AG08396 (cell line): Measurements from ENCODE around the gene KLF4.

ENCODE experiments used
- DNase-seq: peaks from one replicate; pipeline ENCODE4 v3.0.0; 2012; ENCODE audit warnings: low spot score, mixed read lengths

KLF4 gene

DNA sequence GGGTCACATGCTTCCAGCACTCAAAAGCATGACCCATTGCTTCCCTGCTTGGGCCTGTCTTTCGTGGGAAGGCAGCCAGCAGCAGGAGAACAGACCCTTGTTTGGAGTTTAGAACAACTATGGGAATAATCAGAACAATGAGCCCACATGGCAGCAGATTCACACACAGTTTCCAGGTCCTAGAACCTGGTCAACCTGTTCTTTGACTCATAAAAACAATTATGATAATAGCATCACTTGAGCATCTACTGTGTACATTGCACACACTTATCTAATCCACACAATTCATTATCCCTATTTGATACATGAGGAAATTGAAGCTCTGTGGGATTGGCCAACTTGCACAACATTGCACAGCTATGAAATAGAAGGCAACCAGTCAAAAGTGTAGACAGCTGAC, 41.7 kb downstream of the KLF4 start:
- no peak for DNase-seq

GRCh38 chr9:107447081-107447480, 42.5 kb downstream of the KLF4 start:
- no peak for DNase-seq

DNA sequence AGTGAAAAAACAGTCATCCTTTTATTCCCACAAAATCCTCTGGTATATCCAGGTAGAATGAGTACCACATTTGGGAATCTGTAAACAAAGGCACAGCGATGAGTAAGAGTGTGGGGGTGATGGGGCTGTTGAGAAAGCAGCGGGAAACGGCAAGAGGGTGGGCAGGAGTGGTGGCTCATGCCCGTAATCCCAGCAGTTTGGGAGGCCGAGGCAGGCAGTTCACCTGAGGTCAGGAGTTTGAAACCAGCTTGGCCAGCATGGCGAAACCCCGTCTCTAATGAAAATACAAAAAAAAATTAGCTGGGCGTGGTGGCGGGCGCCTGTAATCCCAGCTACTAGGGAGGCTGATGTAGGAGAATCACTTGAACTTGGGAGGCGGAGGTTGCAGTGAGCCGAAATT, 43.1 kb downstream of the KLF4 start:
- DNase-seq = no peak

DNA sequence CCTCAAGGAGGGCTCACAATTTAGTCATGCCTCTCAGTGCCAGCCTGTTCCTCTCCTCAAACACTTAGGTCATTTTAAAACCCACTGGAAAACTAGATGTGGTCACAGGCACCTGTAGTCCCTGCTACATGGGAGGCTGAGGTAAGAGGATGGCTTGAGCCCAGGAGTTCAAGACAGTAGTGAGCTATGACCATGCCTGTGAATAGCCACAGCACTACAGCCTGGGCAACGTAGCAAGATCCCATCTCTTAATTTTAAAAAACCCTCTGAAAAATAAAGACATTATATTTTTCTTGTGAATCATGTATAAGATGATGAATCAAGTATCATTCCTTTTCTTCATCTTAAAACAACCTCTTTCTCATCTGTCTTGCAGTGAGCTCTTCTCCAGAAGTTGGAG, 45.8 kb downstream of the KLF4 start:
- DNase-seq = no peak

- no peak for DNase-seq
Observed at GRCh38 chr9:107439991-107440456, 49.5 kb downstream of the KLF4 start.

DNA sequence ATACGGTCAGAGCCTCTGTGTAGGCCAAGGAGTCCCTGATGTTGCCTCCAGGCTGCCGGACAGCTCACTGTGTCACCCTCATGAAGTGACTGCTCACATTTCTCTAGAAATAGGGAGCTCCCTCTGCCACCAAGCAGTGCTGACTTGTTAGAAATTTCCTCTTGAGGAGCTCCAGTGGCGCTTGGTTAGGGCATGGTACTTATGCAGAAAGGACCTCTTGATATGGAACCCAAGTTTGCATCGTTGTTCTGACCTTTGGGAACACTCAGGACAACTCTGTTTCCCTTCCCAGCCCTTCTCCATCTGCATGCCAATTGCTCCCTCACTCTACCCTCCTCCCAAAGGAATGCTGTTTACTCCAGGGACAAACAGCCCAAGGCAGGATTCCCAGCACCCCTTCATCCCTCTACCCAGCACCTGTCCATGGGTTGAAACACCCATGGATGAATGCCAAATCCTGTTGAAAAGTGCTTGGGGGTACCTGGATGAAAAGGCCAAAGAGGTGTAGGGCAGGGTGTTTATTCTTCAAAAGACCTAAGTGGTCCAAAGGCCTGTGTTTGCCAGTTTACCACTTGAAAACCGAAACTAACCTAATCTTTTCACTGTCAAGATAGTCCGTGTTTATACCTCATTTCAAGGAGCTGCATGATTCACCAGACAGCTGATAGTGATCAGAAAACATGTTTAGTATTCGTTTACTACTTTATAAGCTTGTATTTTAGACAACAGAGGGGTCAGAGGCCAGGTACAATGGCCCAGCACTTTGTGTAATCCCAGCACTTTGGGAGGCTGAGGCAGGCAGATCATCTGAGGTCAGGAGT, 51.1 kb downstream of the KLF4 start:
- DNase-seq = no peak

DNA sequence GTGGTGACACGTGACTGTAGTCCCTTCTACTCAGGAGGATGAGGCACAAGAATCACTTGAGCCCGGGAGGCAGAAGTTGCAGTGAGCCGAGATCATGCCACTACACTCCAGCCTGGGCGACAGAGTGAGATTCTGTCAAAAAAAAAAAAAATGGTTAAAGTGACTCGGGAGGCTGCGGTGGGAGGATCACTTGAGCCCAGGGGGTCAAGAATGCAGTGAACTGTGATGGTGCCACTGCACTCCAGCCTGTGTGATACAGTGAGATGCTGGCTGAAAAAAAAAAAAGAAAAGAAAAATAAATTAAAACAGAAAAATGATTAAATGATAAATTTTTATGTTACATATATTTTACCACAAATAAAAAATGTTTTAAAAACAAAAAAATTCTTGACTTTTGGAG, 51.9 kb downstream of the KLF4 start:
- DNase-seq = no peak

DNA sequence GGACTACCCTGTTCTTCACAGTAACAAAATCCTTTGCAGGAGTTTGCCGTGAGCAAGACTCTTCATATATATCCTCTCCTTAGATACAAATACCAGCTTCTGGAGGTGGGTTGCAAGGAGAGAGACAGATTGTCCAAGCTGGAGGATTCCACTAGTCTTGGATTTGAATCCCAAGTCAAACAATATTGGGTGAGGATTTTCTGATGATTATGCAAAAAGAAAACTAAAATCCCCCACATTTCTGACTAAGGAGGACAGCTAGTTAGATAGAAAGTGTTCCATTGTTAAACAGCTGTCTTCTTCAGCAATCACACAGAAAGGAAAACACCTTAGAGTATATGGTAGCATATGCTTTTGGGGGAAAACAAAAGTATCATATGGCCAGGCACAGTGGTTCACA, 54.2 kb downstream of the KLF4 start:
- DNase-seq = no peak
